K562 (cell line): ENCODE data around the gene APOM. TPM values are rescaled to one million over a fixed set of nuclear protein-coding genes. Genes with fewer than 3 reads are reported as not detected.

Experiments used
- CBFA2T3 ChIP-seq: fragments of 450-650 bp; IDR thresholded peaks from 2 replicates; pipeline ENCODE4 v1.6.1; 2017
- FOXK1 ChIP-seq: sonication (generic); formaldehyde crosslinking; IDR thresholded peaks from 2 replicates; pipeline ENCODE4 v1.8.0; 2022; ENCODE audit warnings: missing genetic modification reagents, mild to moderate bottlenecking, borderline replicate concordance
- HDAC3 ChIP-seq: fragments of 450-650 bp; IDR thresholded peaks from 2 replicates; pipeline ENCODE4 v1.6.1; 2018; ENCODE audit warnings: borderline replicate concordance, mild to moderate bottlenecking, moderate library complexity; ENCODE audit not compliant: partially characterized antibody
- HSF4 ChIP-seq: fragments of 250-450 bp; sonication (Bioruptor Pico); IDR thresholded peaks from 2 replicates; pipeline ENCODE4 v2.1.2; 2022; ENCODE audit warnings: mild to moderate bottlenecking, moderate library complexity, borderline replicate concordance
- KDM4B ChIP-seq, 2 experiments: fragments of 450-650 bp in 1 of 2; sonication (generic) in 1 of 2; IDR thresholded peaks; 2 replicates each; pipeline ENCODE4 v1.6.1; 2016 to 2017; ENCODE audit warnings: borderline replicate concordance in 2 of 2, antibody characterized with exemption in 1 of 2, low read depth in 1 of 2, mild to moderate bottlenecking in 1 of 2
- MIER1 ChIP-seq: fragments of 450-650 bp; IDR thresholded peaks from 2 replicates; pipeline ENCODE4 v1.6.1; 2016; ENCODE audit warnings: antibody characterized with exemption, mild to moderate bottlenecking, low read depth
- NR4A1 ChIP-seq, 2 experiments: fragments of 250-450 bp in 1 of 2; fragments of 450-650 bp in 1 of 2; sonication (Bioruptor Pico) in 1 of 2; IDR thresholded peaks; 2 replicates each; pipeline versions ENCODE4 v1.4.0 to v1.6.1; 2016 to 2020; ENCODE audit warnings: mild to moderate bottlenecking in 2 of 2, missing compliant biosample characterization in 1 of 2, missing genetic modification characterization in 1 of 2, moderate library complexity in 1 of 2
- PTBP1 ChIP-seq: fragments of 200-400 bp; formaldehyde crosslinking; IDR thresholded peaks from 2 replicates; pipeline ENCODE4 v1.6.1; 2017; ENCODE audit warnings: low read depth, low read length
- RAD21 ChIP-seq, 2 experiments: fragments of 250-450 bp in 1 of 2; fragments of 450-650 bp in 1 of 2; sonication (Bioruptor Pico) in 1 of 2; formaldehyde crosslinking in 1 of 2; IDR thresholded peaks in 1 of 2; conservative IDR thresholded peaks in 1 of 2; 2 replicates each; pipeline versions ENCODE4 v1.4.0 to v1.8.0; 2020 to 2022; ENCODE audit warnings: mild to moderate bottlenecking in 2 of 2, moderate library complexity in 1 of 2
- REST ChIP-seq, 2 experiments: fragments of 450-650 bp; formaldehyde crosslinking in 1 of 2; IDR thresholded peaks; 2 replicates each; pipeline versions ENCODE4 v1.4.0 to v1.6.1; 2014 to 2020; ENCODE audit warnings: mild to moderate bottlenecking in 2 of 2, borderline replicate concordance in 1 of 2, low read depth in 1 of 2
- RNF2 ChIP-seq: sonication (generic); IDR thresholded peaks from 2 replicates; pipeline ENCODE4 v1.6.1; 2016
- STAT5A ChIP-seq: IDR thresholded peaks from 2 replicates; pipeline ENCODE4 v1.6.1; 2012; ENCODE audit warnings: low read length, inconsistent platforms, borderline replicate concordance
- TAL1 ChIP-seq: fragments of 450-650 bp; IDR thresholded peaks from 2 replicates; pipeline ENCODE4 v1.6.1; 2016; ENCODE audit warnings: mild to moderate bottlenecking
- THAP7 ChIP-seq: fragments of 250-450 bp; sonication (Bioruptor Pico); IDR thresholded peaks from 2 replicates; pipeline ENCODE4 v1.5.0; 2021
- ZNF133 ChIP-seq: fragments of 250-450 bp; sonication (Bioruptor Pico); IDR thresholded peaks from 2 replicates; pipeline ENCODE4 v1.4.0; 2020; ENCODE audit warnings: mild to moderate bottlenecking
- ZNF175 ChIP-seq: fragments of 200-800 bp; sonication (Bioruptor generic); IDR thresholded peaks from 2 replicates; pipeline ENCODE4 v1.6.1; 2016; ENCODE audit warnings: low read depth, mild to moderate bottlenecking, missing genetic modification characterization, missing compliant biosample characterization
- ZNF212 ChIP-seq: fragments of 450-650 bp; formaldehyde crosslinking; IDR thresholded peaks from 2 replicates; pipeline ENCODE4 v1.4.0; 2020; ENCODE audit warnings: mild to moderate bottlenecking
- ZNF644 ChIP-seq: fragments of 200-800 bp; sonication (Bioruptor generic); IDR thresholded peaks from 2 replicates; pipeline ENCODE4 v1.6.1; 2016; ENCODE audit warnings: low read depth, missing genetic modification characterization, missing compliant biosample characterization
- polyA plus RNA-seq, 8 experiments: library from polyadenylated mRNA; depleted of rRNA in 4 of 8; stranded (reverse) in 5 of 8; unstranded in 3 of 8; fragments of >200 nt; fragmentation: Nextera tagmentation in 2 of 8; fragmentation: Illumina TruSeq in 1 of 8; extraction: Ambion mirVana in 2 of 8; extraction: Trizol in 1 of 8; gene quantifications; 2 replicates each; pipeline versions ENCODE4 v1.2.1 to v1.2.3, GENCODE V29; 2011 to 2014; ENCODE audit warnings: inconsistent platforms in 1 of 8, missing spikeins in 1 of 8
- total RNA-seq, 7 experiments: library from RNA; depleted of rRNA in 6 of 7; stranded (reverse); fragments of >200 nt in 6 of 7; fragmentation: Illumina TruSeq in 2 of 7; extraction: Trizol in 2 of 7; gene quantifications; 2 replicates each; pipeline versions ENCODE4 v1.2.1 to v1.2.3, GENCODE V29; 2011 to 2021; ENCODE audit warnings: low replicate concordance in 1 of 7

The APOM gene
- total and polyA plus RNA-seq, 9 of the 15 experiments (the other 6 are each of a cell fraction or from before 2014, with no cell fraction given) = 5.7 to 24.3 (median 10.4) TPM

GRCh38 chr6:31686483-31686882, 30.8 kb downstream of the APOM start (continued):
- TF ChIP-seq REST (IDR thresholded peaks at IDR 0.05; ENCODE audit: borderline replicate concordance) (no peak), REST (CRISPR knock-in tag; IDR thresholded peaks at IDR 0.05; ENCODE audit: low read depth) (no peak), HSF4 (CRISPR knock-in tag) (no peak), ZNF175 (CRISPR knock-in tag) (no peak), PTBP1 (no peak), KDM4B (IDR thresholded peaks at IDR 0.05; ENCODE audit: borderline replicate concordance in 2 of 2, low read depth in 1 of 2) (no peak), ZNF133 (CRISPR knock-in tag) (0 out of 2 replicates have a peak, but pooled peaks have one; percentile 21), STAT5A (no peak), ZNF212 (CRISPR knock-in tag) (no peak), RNF2 (no peak), FOXK1 (CRISPR knock-in tag) (peak; percentile 47; the same call in 1 of the 2 replicates), THAP7 (CRISPR knock-in tag) (no peak), NR4A1 (CRISPR knock-in tag; IDR thresholded peaks at IDR 0.05) (0 out of 2 replicates have a peak, but pooled peaks have one; percentile 48), NR4A1 (tag; IDR thresholded peaks at IDR 0.05) (no peak), RAD21 (CRISPR knock-in tag; conservative IDR thresholded peaks at IDR 0.05 in 1 of 2, IDR thresholded peaks at IDR 0.05 in 1 of 2) (peak in 1 of 2 experiments; percentile 8; a peak in 2 of 4 replicates), MIER1 (0 out of 2 replicates have a peak, but pooled peaks have one; percentile 35), CBFA2T3 (peak; percentile 83), HDAC3 (no peak), ZNF644 (tag) (no peak), TAL1 (peak; percentile 67; the same call in 1 of the 2 replicates)
